Measurements from ENCODE around the gene AMOTL2. TPM values are rescaled to one million over a fixed set of nuclear protein-coding genes. Genes with fewer than 3 reads are reported as not detected.

Gene AMOTL2
- total RNA-seq, 1 experiment from 2014 or later: 76.9 TPM

DNA sequence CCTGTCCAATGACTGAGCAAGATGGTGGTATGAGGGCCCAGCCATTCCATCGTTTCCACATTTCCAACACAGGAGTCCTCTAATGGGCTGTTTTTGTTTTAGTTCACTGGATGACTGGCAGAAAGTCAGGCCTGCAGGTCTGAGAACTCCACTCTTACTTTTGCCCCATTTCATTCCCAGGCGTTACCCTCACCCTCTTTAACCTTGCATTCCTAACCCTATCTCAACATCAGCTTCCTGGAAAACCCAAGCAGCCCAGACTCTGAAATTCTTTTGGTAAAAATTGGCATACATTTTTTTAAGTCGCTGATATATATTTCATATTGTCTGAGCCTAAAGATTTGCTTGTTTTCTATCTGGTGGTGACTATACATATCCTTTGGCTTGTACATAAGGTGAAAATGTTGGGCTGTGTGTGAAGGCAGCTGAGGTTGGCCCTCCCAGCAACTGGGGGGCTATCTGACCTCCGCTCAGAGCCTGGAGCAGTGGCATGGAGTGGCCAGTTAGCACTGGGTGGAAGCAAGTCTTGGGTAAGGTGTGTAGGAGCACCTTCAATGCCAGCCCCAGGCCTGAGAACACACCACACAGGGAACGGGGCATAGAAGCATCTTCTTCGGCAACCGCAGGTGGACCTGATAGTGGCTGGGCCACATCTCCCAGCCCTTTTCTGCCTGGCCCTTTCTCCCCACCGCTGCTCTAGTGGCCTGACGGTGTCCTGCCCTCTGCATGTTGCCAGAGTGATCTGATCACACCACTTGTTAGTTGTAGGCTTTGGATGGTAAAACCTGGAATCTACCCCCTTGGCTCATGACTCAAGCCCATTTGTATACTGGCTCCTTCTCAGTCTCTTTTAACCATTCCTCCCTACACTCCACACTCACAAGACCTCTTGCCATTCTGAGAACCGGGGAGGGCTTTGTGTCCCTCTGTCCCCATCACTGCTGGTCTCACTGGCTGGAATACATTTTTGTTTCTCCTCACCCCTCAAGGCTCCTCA lies 50.0 kb downstream of the AMOTL2 start:
- ChIA-PET CTCF (no interaction called here), POLR2A (no interaction called here)
- Mint-ChIP-seq H3K9me3 (no peaks in the 10 kb centered on the region), H3K27me3 (ENCODE audit: low read depth) (no peaks in the 10 kb centered on the region; the same call in 1 of the 2 replicates), H3K4me3 (no peak overlapping the region), H3K36me3 (no peaks in the 10 kb centered on the region), H3K27ac (no peak overlapping the region), H3K4me1 (peaks cover 37% of the 10 kb centered on the region)
- no peak for ATAC-seq
- TF ChIP-seq TEAD1 (CRISPR knock-in tag; IDR thresholded peaks at IDR 0.05): no peak
- TF ChIP-seq ZBTB21 (CRISPR knock-in tag; IDR thresholded peaks at IDR 0.05; ENCODE audit: borderline replicate concordance): no peak
- no peak for DNase-seq (ENCODE audit: low spot score)

DNA sequence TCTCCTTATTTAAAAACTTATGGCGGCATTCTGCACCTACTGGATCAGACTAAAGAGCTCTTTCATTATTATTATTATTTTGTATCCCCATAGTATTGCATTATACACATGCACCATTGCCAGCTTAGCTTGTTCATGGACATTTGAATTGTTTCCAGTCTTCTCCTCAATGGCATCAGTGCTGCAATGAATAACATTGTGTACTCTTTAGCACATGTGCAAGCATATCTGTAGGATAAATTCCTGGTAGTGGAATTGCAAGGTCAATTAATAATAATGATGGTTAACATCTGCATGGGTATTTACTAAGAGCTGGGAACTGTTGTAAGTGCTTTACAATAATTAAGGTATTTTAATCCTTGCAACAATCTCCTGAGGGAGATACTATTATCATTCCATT lies 52.0 kb downstream of the AMOTL2 start:
- H3K27ac Mint-ChIP-seq: no peak overlapping the region
- H3K4me3 Mint-ChIP-seq: no peak overlapping the region
- DNase-seq (ENCODE audit: low spot score) (no peak), ATAC-seq (no peak)
- TF ChIP-seq CREB1 (CRISPR knock-in tag; IDR thresholded peaks at IDR 0.05) (no peak), FOXJ3 (CRISPR knock-in tag; IDR thresholded peaks at IDR 0.05; ENCODE audit: borderline replicate concordance) (no peak), ZNF396 (CRISPR knock-in tag; IDR thresholded peaks at IDR 0.05; ENCODE audit: borderline replicate concordance) (no peak)
- TF ChIP-seq, protein P1, sequence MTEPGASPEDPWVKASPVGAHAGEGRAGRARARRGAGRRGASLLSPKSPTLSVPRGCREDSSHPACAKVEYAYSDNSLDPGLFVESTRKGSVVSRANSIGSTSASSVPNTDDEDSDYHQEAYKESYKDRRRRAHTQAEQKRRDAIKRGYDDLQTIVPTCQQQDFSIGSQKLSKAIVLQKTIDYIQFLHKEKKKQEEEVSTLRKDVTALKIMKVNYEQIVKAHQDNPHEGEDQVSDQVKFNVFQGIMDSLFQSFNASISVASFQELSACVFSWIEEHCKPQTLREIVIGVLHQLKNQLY (CRISPR knock-in tag; IDR thresholded peaks at IDR 0.05): no peak
- TF ChIP-seq, protein P2, sequence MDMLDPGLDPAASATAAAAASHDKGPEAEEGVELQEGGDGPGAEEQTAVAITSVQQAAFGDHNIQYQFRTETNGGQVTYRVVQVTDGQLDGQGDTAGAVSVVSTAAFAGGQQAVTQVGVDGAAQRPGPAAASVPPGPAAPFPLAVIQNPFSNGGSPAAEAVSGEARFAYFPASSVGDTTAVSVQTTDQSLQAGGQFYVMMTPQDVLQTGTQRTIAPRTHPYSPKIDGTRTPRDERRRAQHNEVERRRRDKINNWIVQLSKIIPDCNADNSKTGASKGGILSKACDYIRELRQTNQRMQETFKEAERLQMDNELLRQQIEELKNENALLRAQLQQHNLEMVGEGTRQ (CRISPR knock-in tag; IDR thresholded peaks at IDR 0.05): no peak
- no peaks in the 10 kb centered on the region for H3K9me3 Mint-ChIP-seq
- ChIA-PET CTCF (interaction anchor here (1.0 to 2.0 kb wide), 3 partner anchors 9 to 56 kb away, joined by 3 to 6 read pairs (median 4); no protein-coding TSS in a partner anchor), POLR2A (interaction anchor here (1.1 kb wide), 1 partner anchor 42 kb away, joined by 4 read pairs; no protein-coding TSS in a partner anchor)
- H3K27me3 Mint-ChIP-seq (ENCODE audit: low read depth): no peaks in the 10 kb centered on the region; the same call in 1 of the 2 replicates
- H3K4me1 Mint-ChIP-seq: peaks cover 23% of the 10 kb centered on the region
- no peaks in the 10 kb centered on the region for H3K36me3 Mint-ChIP-seq

DNA sequence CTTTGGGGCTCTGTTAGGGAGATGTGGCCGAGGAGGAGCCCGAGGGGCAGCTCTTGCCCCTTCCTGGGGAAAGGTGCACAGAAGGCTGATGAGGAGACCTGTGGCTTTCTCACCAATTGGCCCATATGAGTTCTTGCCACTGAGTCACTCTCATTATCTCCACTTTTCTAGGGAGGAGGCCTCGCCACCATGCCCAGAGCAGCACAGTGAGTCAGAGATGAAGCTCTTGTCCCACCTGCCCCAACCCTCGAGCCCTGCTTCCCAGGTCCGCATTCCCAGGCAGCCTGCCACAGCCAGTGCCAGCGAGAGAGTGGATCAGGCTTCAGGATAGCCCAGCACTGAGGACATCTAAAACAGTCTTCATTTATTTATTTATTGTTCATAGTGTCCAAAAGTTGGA lies 53.5 kb downstream of the AMOTL2 start:
- CTCF ChIA-PET: no interaction called here
- POLR2A ChIA-PET: no interaction called here
- Mint-ChIP-seq H3K4me1 (peaks cover 12% of the 10 kb centered on the region), H3K27me3 (ENCODE audit: low read depth) (no peaks in the 10 kb centered on the region; the same call in 1 of the 2 replicates), H3K27ac (no peak overlapping the region), H3K9me3 (no peaks in the 10 kb centered on the region), H3K36me3 (no peaks in the 10 kb centered on the region), H3K4me3 (no peak overlapping the region)
- ATAC-seq (no peak; the same call in 1 of the 2 replicates), DNase-seq (ENCODE audit: low spot score) (no peak)
- TF ChIP-seq JUN (CRISPR knock-in tag; IDR thresholded peaks at IDR 0.05) (no peak), ZNF423 (CRISPR knock-in tag; IDR thresholded peaks at IDR 0.05) (no peak), ZNF219 (CRISPR knock-in tag; IDR thresholded peaks at IDR 0.05; ENCODE audit: borderline replicate concordance) (no peak), CREB1 (CRISPR knock-in tag; IDR thresholded peaks at IDR 0.05) (no peak), TP53 (CRISPR knock-in tag; IDR thresholded peaks at IDR 0.05) (no peak), MXD4 (CRISPR knock-in tag; IDR thresholded peaks at IDR 0.05; ENCODE audit: borderline replicate concordance) (no peak), ZNF416 (CRISPR knock-in tag; IDR thresholded peaks at IDR 0.05) (no peak)
- TF ChIP-seq, protein P3, sequence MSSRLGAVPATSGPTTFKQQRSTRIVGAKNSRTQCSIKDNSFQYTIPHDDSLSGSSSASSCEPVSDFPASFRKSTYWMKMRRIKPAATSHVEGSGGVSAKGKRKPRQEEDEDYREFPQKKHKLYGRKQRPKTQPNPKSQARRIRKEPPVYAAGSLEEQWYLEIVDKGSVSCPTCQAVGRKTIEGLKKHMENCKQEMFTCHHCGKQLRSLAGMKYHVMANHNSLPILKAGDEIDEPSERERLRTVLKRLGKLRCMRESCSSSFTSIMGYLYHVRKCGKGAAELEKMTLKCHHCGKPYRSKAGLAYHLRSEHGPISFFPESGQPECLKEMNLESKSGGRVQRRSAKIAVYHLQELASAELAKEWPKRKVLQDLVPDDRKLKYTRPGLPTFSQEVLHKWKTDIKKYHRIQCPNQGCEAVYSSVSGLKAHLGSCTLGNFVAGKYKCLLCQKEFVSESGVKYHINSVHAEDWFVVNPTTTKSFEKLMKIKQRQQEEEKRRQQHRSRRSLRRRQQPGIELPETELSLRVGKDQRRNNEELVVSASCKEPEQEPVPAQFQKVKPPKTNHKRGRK (CRISPR knock-in tag; IDR thresholded peaks at IDR 0.05; ENCODE audit: borderline replicate concordance): no peak
- TF ChIP-seq, protein P4, sequence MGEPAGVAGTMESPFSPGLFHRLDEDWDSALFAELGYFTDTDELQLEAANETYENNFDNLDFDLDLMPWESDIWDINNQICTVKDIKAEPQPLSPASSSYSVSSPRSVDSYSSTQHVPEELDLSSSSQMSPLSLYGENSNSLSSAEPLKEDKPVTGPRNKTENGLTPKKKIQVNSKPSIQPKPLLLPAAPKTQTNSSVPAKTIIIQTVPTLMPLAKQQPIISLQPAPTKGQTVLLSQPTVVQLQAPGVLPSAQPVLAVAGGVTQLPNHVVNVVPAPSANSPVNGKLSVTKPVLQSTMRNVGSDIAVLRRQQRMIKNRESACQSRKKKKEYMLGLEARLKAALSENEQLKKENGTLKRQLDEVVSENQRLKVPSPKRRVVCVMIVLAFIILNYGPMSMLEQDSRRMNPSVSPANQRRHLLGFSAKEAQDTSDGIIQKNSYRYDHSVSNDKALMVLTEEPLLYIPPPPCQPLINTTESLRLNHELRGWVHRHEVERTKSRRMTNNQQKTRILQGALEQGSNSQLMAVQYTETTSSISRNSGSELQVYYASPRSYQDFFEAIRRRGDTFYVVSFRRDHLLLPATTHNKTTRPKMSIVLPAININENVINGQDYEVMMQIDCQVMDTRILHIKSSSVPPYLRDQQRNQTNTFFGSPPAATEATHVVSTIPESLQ (CRISPR knock-in tag; IDR thresholded peaks at IDR 0.05): no peak
- TF ChIP-seq, protein P5, sequence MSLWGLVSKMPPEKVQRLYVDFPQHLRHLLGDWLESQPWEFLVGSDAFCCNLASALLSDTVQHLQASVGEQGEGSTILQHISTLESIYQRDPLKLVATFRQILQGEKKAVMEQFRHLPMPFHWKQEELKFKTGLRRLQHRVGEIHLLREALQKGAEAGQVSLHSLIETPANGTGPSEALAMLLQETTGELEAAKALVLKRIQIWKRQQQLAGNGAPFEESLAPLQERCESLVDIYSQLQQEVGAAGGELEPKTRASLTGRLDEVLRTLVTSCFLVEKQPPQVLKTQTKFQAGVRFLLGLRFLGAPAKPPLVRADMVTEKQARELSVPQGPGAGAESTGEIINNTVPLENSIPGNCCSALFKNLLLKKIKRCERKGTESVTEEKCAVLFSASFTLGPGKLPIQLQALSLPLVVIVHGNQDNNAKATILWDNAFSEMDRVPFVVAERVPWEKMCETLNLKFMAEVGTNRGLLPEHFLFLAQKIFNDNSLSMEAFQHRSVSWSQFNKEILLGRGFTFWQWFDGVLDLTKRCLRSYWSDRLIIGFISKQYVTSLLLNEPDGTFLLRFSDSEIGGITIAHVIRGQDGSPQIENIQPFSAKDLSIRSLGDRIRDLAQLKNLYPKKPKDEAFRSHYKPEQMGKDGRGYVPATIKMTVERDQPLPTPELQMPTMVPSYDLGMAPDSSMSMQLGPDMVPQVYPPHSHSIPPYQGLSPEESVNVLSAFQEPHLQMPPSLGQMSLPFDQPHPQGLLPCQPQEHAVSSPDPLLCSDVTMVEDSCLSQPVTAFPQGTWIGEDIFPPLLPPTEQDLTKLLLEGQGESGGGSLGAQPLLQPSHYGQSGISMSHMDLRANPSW (CRISPR knock-in tag; conservative IDR thresholded peaks at IDR 0.05; ENCODE audit: low read depth): no peak
- TF ChIP-seq, protein P6, sequence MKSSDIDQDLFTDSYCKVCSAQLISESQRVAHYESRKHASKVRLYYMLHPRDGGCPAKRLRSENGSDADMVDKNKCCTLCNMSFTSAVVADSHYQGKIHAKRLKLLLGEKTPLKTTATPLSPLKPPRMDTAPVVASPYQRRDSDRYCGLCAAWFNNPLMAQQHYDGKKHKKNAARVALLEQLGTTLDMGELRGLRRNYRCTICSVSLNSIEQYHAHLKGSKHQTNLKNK (CRISPR knock-in tag; IDR thresholded peaks at IDR 0.05): no peak
- TF ChIP-seq, protein P2 (CRISPR knock-in tag; IDR thresholded peaks at IDR 0.05): no peak
- TF ChIP-seq, protein P7, sequence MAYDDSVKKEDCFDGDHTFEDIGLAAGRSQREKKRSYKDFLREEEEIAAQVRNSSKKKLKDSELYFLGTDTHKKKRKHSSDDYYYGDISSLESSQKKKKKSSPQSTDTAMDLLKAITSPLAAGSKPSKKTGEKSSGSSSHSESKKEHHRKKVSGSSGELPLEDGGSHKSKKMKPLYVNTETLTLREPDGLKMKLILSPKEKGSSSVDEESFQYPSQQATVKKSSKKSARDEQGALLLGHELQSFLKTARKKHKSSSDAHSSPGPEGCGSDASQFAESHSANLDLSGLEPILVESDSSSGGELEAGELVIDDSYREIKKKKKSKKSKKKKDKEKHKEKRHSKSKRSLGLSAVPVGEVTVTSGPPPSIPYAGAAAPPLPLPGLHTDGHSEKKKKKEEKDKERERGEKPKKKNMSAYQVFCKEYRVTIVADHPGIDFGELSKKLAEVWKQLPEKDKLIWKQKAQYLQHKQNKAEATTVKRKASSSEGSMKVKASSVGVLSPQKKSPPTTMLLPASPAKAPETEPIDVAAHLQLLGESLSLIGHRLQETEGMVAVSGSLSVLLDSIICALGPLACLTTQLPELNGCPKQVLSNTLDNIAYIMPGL (CRISPR knock-in tag; IDR thresholded peaks at IDR 0.05): no peak

Data from WTC11 (cell line).